WERI-Rb-1 (cell line): ENCODE measurements around the gene ATP4B.
A peak's percentile ranks its signal among the peaks of the same experiment; 100 is the strongest.
"Not testable (repeated sequence)": the region's sequence is repeated elsewhere in the genome, so short reads cannot be mapped to it uniquely, and the experiment has no call there.

Experiments
- DNase-seq: peaks from one replicate; pipeline ENCODE4 v3.0.0-alpha.2; 2020
- H3K27ac ChIP-seq: fragments of 250-450 bp; sonication (Bioruptor Pico); 2 replicates; pipeline ENCODE4 v1.5.1; 2020; ENCODE audit warnings: mild to moderate bottlenecking, moderate library complexity
- H3K27me3 ChIP-seq: fragments of 250-450 bp; sonication (Bioruptor Pico); 2 replicates; pipeline ENCODE4 v1.5.1; 2021; ENCODE audit warnings: mild to moderate bottlenecking, low read depth, moderate library complexity; ENCODE audit not compliant: insufficient read depth, severe bottlenecking
- H3K36me3 ChIP-seq: fragments of 250-450 bp; sonication (Bioruptor Pico); 2 replicates; pipeline ENCODE4 v1.5.1; 2020; ENCODE audit warnings: mild to moderate bottlenecking, moderate library complexity
- H3K4me3 ChIP-seq: 2 replicates; pipeline ENCODE4 v1.5.1; 2011; ENCODE audit warnings: low read depth, mild to moderate bottlenecking, control low read depth, low read length
- H3K9me3 ChIP-seq: fragments of 250-450 bp; sonication (Bioruptor Pico); 2 replicates; pipeline ENCODE4 v1.5.1; 2021; ENCODE audit warnings: mild to moderate bottlenecking, moderate library complexity; ENCODE audit not compliant: severe bottlenecking
- TF ChIP-seq, protein P1 (sequence below): IDR thresholded peaks from 2 replicates; pipeline ENCODE4 v1.5.1; 2011; ENCODE audit warnings: low read depth, mild to moderate bottlenecking, control low read depth, inconsistent platforms, low read length

ATP4B gene

DNA sequence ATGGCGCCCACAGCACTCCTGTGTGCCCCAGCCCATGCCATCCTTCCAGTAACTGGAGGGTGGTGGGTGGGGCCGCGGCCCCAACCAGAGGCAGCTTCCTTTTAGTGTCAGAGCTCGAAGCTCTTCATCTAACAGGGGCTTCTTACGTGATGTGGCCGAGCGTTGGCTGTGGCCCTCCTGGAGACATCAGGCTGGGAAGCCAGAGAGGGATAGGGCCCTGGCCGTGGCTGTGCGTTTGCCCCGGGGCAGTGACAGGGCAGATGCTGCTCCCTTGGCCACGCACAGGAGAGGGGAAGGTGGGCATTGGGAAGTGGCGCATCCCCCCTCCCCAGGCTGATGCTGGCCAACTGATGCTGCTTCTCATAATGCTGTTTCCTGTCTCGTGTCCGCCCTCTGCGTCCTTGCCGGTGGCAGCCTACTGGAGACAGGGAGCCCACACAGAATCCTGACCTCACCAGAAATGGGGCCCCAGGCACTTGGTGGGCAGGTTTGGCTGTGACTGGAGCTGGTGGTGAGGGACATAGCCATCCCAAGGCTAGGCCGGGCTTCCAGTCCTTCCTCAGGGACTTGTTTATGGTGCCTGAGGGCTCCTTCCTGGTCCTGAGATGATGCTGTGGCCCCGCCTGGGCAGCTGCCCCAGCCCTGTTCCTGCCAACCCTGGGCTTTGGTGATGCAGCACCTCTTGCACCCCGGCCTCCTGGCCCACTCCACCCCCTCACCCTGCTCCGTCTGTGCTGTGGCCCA lies 34.3 kb downstream of the ATP4B start:
- no peak for DNase-seq
- Histone ChIP-seq H3K4me3 (no peak overlapping the region), H3K27me3 (no peaks in the 10 kb centered on the region), H3K27ac (no peak overlapping the region), H3K9me3 (peaks cover 8% of the 10 kb centered on the region), H3K36me3 (peaks cover 77% of the 10 kb centered on the region)
- TF ChIP-seq, protein P1, sequence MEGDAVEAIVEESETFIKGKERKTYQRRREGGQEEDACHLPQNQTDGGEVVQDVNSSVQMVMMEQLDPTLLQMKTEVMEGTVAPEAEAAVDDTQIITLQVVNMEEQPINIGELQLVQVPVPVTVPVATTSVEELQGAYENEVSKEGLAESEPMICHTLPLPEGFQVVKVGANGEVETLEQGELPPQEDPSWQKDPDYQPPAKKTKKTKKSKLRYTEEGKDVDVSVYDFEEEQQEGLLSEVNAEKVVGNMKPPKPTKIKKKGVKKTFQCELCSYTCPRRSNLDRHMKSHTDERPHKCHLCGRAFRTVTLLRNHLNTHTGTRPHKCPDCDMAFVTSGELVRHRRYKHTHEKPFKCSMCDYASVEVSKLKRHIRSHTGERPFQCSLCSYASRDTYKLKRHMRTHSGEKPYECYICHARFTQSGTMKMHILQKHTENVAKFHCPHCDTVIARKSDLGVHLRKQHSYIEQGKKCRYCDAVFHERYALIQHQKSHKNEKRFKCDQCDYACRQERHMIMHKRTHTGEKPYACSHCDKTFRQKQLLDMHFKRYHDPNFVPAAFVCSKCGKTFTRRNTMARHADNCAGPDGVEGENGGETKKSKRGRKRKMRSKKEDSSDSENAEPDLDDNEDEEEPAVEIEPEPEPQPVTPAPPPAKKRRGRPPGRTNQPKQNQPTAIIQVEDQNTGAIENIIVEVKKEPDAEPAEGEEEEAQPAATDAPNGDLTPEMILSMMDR: no peak

DNA sequence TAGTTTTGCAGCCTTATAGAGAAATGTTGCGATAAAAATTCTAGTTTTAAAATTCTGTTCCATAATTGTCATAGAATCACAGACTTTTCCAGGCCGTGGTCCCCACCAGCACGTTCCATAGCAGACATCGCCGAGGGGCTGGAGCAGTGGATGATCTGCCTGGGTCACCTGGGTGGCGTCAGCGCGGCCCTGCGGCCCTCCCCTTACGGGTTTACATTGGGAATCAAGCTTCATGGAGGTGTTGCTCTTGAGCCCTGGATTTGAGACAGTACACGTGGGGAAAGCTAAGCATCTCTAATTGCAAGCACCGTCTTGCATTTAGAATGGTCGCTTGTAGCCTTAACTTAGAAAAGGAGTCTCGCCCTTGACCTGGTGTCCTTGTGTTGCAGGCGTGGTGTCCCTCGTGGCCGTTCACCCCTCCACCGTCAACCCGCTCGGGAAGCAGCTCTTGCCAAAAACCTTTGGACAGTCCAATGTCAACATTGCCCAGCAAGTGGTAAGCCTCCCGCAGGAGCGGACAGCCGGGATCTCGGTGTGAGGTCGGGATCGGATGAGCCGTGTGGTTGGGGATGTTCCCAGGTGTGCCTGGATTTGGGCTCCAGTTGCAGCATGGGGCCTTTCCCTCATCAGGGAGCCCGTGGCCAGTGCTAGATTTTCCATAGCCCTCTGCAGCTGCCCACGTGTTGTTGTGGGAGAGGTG lies 35.1 kb downstream of the ATP4B start:
- no peaks in the 10 kb centered on the region for H3K27me3 ChIP-seq
- H3K36me3 ChIP-seq: peaks cover 77% of the 10 kb centered on the region
- no peak overlapping the region for H3K27ac ChIP-seq
- TF ChIP-seq, protein P1: no peak
- DNase-seq: no peak
- no peak overlapping the region for H3K4me3 ChIP-seq
- H3K9me3 ChIP-seq: peaks cover 8% of the 10 kb centered on the region

DNA sequence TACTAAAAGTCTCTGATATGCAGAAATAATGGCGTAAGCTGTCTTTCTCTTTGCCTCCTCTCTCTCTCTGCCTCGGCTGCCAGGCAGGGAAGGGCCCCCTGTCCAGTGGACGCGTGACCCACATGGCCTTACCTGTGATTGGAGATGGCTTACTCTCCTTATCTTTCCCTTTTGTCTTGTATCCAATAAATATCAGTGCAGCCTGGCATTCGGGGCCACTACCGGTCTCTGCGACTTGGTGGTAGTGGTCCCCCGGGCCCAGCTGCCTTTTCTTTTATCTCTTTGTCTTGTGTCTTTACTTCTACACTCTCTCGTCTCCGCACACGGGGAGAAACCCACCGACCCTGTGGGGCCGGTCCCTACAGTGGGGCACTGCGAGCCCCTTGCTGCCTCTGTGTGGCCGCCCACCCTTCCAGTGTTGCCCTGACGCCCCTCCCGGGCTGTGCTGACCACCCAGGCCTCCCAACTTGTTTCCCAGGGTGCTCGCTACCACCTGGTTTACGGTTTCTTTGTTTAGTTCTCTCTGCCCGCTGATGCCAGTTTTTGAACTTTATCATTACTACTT lies 35.9 kb downstream of the ATP4B start:
- H3K36me3 ChIP-seq: peaks cover 74% of the 10 kb centered on the region
- not testable (repeated sequence) for H3K4me3 ChIP-seq, H3K27ac ChIP-seq, H3K27me3 ChIP-seq, H3K9me3 ChIP-seq, DNase-seq

DNA sequence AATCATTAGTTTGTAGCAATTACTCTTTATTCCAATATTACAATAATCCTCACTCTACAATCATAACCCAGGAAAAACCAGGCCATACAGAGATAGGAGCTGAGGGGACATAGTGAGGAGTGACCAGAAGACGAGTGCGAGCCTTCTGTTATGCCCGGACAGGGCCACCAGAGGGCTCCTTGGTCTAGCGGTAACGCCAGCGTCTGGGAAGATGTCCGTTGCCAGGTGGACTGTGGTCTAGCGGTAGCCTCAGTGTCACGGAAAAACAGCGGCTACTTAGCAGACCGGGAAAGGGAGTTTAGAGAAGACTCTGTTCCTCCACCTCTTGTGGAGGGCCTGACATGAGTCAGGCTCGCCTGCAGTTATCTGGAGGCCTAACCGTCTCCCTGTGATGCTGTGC lies 36.5 kb downstream of the ATP4B start:
- TF ChIP-seq, protein P1: peak; percentile 79
- DNase-seq: peak; percentile 88
- H3K9me3 ChIP-seq, H3K27me3 ChIP-seq, H3K27ac ChIP-seq, H3K4me3 ChIP-seq: not testable (repeated sequence)
- peaks cover 74% of the 10 kb centered on the region for H3K36me3 ChIP-seq

DNA sequence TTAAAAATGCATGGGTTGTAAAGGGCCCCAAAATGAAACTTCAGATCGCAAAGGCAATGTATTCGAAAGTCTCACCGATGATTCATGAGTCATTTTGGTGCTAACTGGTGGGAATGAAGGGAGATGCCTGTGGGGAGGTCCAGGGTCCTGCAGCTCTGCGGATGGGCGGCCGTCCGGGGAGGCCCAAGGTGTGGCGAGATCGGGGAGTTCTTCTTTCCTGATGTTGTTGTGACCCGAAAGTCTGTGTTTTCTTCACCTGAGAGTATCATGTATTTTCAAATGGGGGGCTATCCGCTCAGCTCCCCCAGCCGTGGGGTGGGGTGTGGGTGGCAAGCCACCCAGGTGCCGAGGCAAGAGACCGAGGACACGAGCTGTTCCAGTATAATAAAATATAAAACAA lies 37.0 kb downstream of the ATP4B start:
- DNase-seq: no peak
- Histone ChIP-seq H3K27ac (no peak overlapping the region), H3K36me3 (peaks cover 74% of the 10 kb centered on the region), H3K9me3 (peaks cover 8% of the 10 kb centered on the region), H3K27me3 (no peaks in the 10 kb centered on the region), H3K4me3 (no peak overlapping the region)
- TF ChIP-seq, protein P1: no peak

DNA sequence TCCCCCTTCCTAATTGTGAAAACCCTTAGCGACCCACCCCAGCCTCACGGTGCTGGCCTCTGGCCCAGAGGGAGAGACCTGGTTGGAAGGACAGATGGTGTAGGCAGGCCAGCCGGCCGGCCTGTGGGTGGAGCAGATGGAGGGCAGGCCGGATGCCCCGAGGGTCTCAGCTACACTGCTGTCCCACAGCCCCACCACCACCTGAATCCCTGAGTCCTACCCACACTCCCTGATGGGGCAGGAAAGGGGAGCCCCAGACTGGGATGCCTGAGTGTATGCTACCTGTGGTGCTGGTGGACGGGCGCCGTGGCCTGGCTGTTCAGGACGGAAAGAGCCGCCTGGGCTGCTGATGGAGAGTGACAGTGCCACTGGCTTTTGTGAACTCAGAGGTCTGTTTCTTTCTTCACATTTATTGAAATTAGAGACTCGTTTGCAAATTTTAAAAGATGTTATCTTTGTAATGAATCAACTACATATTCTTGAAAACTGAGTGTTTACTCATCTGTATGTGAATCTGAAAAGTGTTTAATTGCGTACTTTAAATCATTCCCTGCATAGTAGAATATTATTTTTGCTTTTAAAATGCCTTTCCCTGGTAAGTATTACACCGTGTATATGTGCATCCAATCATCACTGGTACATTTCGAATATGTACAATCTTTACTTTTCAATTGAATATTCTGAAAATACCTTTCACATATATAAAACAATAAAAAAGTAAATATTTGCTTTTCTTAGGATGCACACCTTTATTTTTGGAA lies 37.8 kb downstream of the ATP4B start:
- Histone ChIP-seq H3K4me3 (no peak overlapping the region), H3K27me3 (no peaks in the 10 kb centered on the region), H3K36me3 (peaks cover 81% of the 10 kb centered on the region), H3K9me3 (peaks cover 8% of the 10 kb centered on the region), H3K27ac (peak overlapping the region; percentile 59)
- DNase-seq: peak; percentile 59
- TF ChIP-seq, protein P1: no peak
